ENCODE measurements around the gene CAPN13.

CAPN13 gene

GRCh38 chr2:30758191-30758651, 49.0 kb downstream of the CAPN13 start:
- Histone ChIP-seq H3K36me3 (ENCODE audit: insufficient read depth, low read length) (no peaks in the 10 kb centered on the region), H3K9me3 (replicated peaks; ENCODE audit: low read length) (no peaks in the 10 kb centered on the region), H3K9ac (ENCODE audit: low read depth, low read length) (no peak overlapping the region), H3K27me3 (ENCODE audit: control insufficient read depth, insufficient read depth, low read length) (peaks cover 9% of the 10 kb centered on the region), H3K4me3 (ENCODE audit: low read length) (no peak overlapping the region), H3K4me1 (ENCODE audit: control insufficient read depth, insufficient read depth, low read length) (no peaks in the 10 kb centered on the region), H3K4me2 (ENCODE audit: low read length) (no peak overlapping the region)

GRCh38 chr2:30757749-30758148, 49.5 kb downstream of the CAPN13 start:
- no peaks in the 10 kb centered on the region for H3K4me1 ChIP-seq (ENCODE audit: control insufficient read depth, insufficient read depth, low read length)
- no peaks in the 10 kb centered on the region for H3K36me3 ChIP-seq (ENCODE audit: insufficient read depth, low read length)
- no peaks in the 10 kb centered on the region for H3K9me3 ChIP-seq (replicated peaks; ENCODE audit: low read length)
- peaks cover 9% of the 10 kb centered on the region for H3K27me3 ChIP-seq (ENCODE audit: control insufficient read depth, insufficient read depth, low read length)
- H3K9ac ChIP-seq (ENCODE audit: low read depth, low read length), result no peak overlapping the region
- H3K4me3 ChIP-seq (ENCODE audit: low read length), result no peak overlapping the region
- no peak overlapping the region for H3K4me2 ChIP-seq (ENCODE audit: low read length)

GRCh38 chr2:30756971-30757370, 50.3 kb downstream of the CAPN13 start:
- Histone ChIP-seq H3K4me1 (ENCODE audit: control insufficient read depth, insufficient read depth, low read length) (no peaks in the 10 kb centered on the region), H3K9me3 (replicated peaks; ENCODE audit: low read length) (no peaks in the 10 kb centered on the region), H3K4me2 (ENCODE audit: low read length) (no peak overlapping the region), H3K27me3 (ENCODE audit: control insufficient read depth, insufficient read depth, low read length) (peaks cover 8% of the 10 kb centered on the region), H3K9ac (ENCODE audit: low read depth, low read length) (no peak overlapping the region), H3K36me3 (ENCODE audit: insufficient read depth, low read length) (no peaks in the 10 kb centered on the region), H3K4me3 (ENCODE audit: low read length) (no peak overlapping the region)

- H3K27me3 ChIP-seq (ENCODE audit: control insufficient read depth, insufficient read depth, low read length), result peaks cover 5% of the 10 kb centered on the region
- no peak overlapping the region for H3K4me2 ChIP-seq (ENCODE audit: low read length)
- no peak overlapping the region for H3K9ac ChIP-seq (ENCODE audit: low read depth, low read length)
- no peaks in the 10 kb centered on the region for H3K9me3 ChIP-seq (replicated peaks; ENCODE audit: low read length)
- H3K4me1 ChIP-seq (ENCODE audit: control insufficient read depth, insufficient read depth, low read length), result no peaks in the 10 kb centered on the region
- H3K36me3 ChIP-seq (ENCODE audit: insufficient read depth, low read length), result no peaks in the 10 kb centered on the region
- no peak overlapping the region for H3K4me3 ChIP-seq (ENCODE audit: low read length)
Observed at GRCh38 chr2:30756051-30756719, 51.1 kb downstream of the CAPN13 start.

GRCh38 chr2:30753630-30754029, 53.6 kb downstream of the CAPN13 start:
- no peaks in the 10 kb centered on the region for H3K36me3 ChIP-seq (ENCODE audit: insufficient read depth, low read length)
- H3K27me3 ChIP-seq (ENCODE audit: control insufficient read depth, insufficient read depth, low read length), result peaks cover 9% of the 10 kb centered on the region

GRCh38 chr2:30752811-30753210, 54.4 kb downstream of the CAPN13 start:
- Histone ChIP-seq H3K4me1 (ENCODE audit: control insufficient read depth, insufficient read depth, low read length) (no peaks in the 10 kb centered on the region), H3K36me3 (ENCODE audit: insufficient read depth, low read length) (no peaks in the 10 kb centered on the region), H3K9ac (ENCODE audit: low read depth, low read length) (no peak overlapping the region), H3K4me3 (ENCODE audit: low read length) (no peak overlapping the region), H3K27me3 (ENCODE audit: control insufficient read depth, insufficient read depth, low read length) (peaks cover 15% of the 10 kb centered on the region), H3K9me3 (replicated peaks; ENCODE audit: low read length) (no peaks in the 10 kb centered on the region), H3K4me2 (ENCODE audit: low read length) (no peak overlapping the region)

More at GRCh38 chr2:30753630-30754029, 53.6 kb downstream of the CAPN13 start:
- H3K4me1 ChIP-seq (ENCODE audit: control insufficient read depth, insufficient read depth, low read length), result no peaks in the 10 kb centered on the region
- H3K4me3 ChIP-seq (ENCODE audit: low read length), result no peak overlapping the region
- no peak overlapping the region for H3K4me2 ChIP-seq (ENCODE audit: low read length)
- no peak overlapping the region for H3K9ac ChIP-seq (ENCODE audit: low read depth, low read length)
- no peaks in the 10 kb centered on the region for H3K9me3 ChIP-seq (replicated peaks; ENCODE audit: low read length)

- Histone ChIP-seq H3K9ac (ENCODE audit: low read depth, low read length) (no peak overlapping the region), H3K9me3 (replicated peaks; ENCODE audit: low read length) (no peaks in the 10 kb centered on the region)
Observed at GRCh38 chr2:30747206-30747605, 60.0 kb downstream of the CAPN13 start.

GRCh38 chr2:30744823-30745222, 62.4 kb downstream of the CAPN13 start:
- peaks cover 16% of the 10 kb centered on the region for H3K27me3 ChIP-seq (ENCODE audit: control insufficient read depth, insufficient read depth, low read length)
- no peak overlapping the region for H3K4me3 ChIP-seq (ENCODE audit: low read length)
- no peak overlapping the region for H3K9ac ChIP-seq (ENCODE audit: low read depth, low read length)
- no peaks in the 10 kb centered on the region for H3K4me1 ChIP-seq (ENCODE audit: control insufficient read depth, insufficient read depth, low read length)
- H3K9me3 ChIP-seq (replicated peaks; ENCODE audit: low read length), result no peaks in the 10 kb centered on the region
- H3K36me3 ChIP-seq (ENCODE audit: insufficient read depth, low read length), result no peaks in the 10 kb centered on the region
- no peak overlapping the region for H3K4me2 ChIP-seq (ENCODE audit: low read length)

More at GRCh38 chr2:30747206-30747605, 60.0 kb downstream of the CAPN13 start:
- Histone ChIP-seq H3K4me2 (ENCODE audit: low read length) (no peak overlapping the region), H3K36me3 (ENCODE audit: insufficient read depth, low read length) (no peaks in the 10 kb centered on the region), H3K4me1 (ENCODE audit: control insufficient read depth, insufficient read depth, low read length) (no peaks in the 10 kb centered on the region), H3K4me3 (ENCODE audit: low read length) (no peak overlapping the region), H3K27me3 (ENCODE audit: control insufficient read depth, insufficient read depth, low read length) (peaks cover 9% of the 10 kb centered on the region)

GRCh38 chr2:30741576-30741975, 65.7 kb downstream of the CAPN13 start:
- Histone ChIP-seq H3K36me3 (ENCODE audit: insufficient read depth, low read length) (no peaks in the 10 kb centered on the region), H3K4me3 (ENCODE audit: low read length) (no peak overlapping the region), H3K27me3 (ENCODE audit: control insufficient read depth, insufficient read depth, low read length) (peaks cover 10% of the 10 kb centered on the region), H3K9me3 (replicated peaks; ENCODE audit: low read length) (no peaks in the 10 kb centered on the region), H3K4me2 (ENCODE audit: low read length) (no peak overlapping the region), H3K4me1 (ENCODE audit: control insufficient read depth, insufficient read depth, low read length) (no peaks in the 10 kb centered on the region), H3K9ac (ENCODE audit: low read depth, low read length) (no peak overlapping the region)

- no peak overlapping the region for H3K9ac ChIP-seq (ENCODE audit: low read depth, low read length)
- no peaks in the 10 kb centered on the region for H3K4me1 ChIP-seq (ENCODE audit: control insufficient read depth, insufficient read depth, low read length)
- no peaks in the 10 kb centered on the region for H3K9me3 ChIP-seq (replicated peaks; ENCODE audit: low read length)
- H3K36me3 ChIP-seq (ENCODE audit: insufficient read depth, low read length), result no peaks in the 10 kb centered on the region
- H3K4me2 ChIP-seq (ENCODE audit: low read length), result no peak overlapping the region
- no peak overlapping the region for H3K4me3 ChIP-seq (ENCODE audit: low read length)
- H3K27me3 ChIP-seq (ENCODE audit: control insufficient read depth, insufficient read depth, low read length), result peaks cover 14% of the 10 kb centered on the region
Observed at GRCh38 chr2:30738141-30738911, 68.9 kb downstream of the CAPN13 start.

- H3K4me2 ChIP-seq (ENCODE audit: low read length), result no peak overlapping the region
- H3K36me3 ChIP-seq (ENCODE audit: insufficient read depth, low read length), result no peaks in the 10 kb centered on the region
- no peak overlapping the region for H3K9ac ChIP-seq (ENCODE audit: low read depth, low read length)
- no peak overlapping the region for H3K4me3 ChIP-seq (ENCODE audit: low read length)
- no peaks in the 10 kb centered on the region for H3K4me1 ChIP-seq (ENCODE audit: control insufficient read depth, insufficient read depth, low read length)
- H3K9me3 ChIP-seq (replicated peaks; ENCODE audit: low read length), result no peaks in the 10 kb centered on the region
- H3K27me3 ChIP-seq (ENCODE audit: control insufficient read depth, insufficient read depth, low read length), result peaks cover 14% of the 10 kb centered on the region
Observed at GRCh38 chr2:30737326-30737610, 70.0 kb downstream of the CAPN13 start.
